Measurements from ENCODE around the gene ELK4.

- TF ChIP-seq FOXM1 (IDR thresholded peaks at IDR 0.05; ENCODE audit: low read depth) (no peak), USF2 (IDR thresholded peaks at IDR 0.05; ENCODE audit: borderline replicate concordance, low read depth, low read length) (no peak), CTCF (IDR thresholded peaks at IDR 0.05) (no peak), ELF1 (IDR thresholded peaks at IDR 0.05) (no peak), EZH2phosphoT487 (IDR thresholded peaks at IDR 0.05; ENCODE audit: borderline replicate concordance, low read depth) (no peak), EP300 (IDR thresholded peaks at IDR 0.05; ENCODE audit: borderline replicate concordance in 1 of 2, low read depth in 1 of 2, low read length in 1 of 2) (no peak), ZBTB33 (IDR thresholded peaks at IDR 0.05; ENCODE audit: borderline replicate concordance, low read depth) (no peak), POLR2AphosphoS5 (IDR thresholded peaks at IDR 0.05; ENCODE audit: low read depth, low read length) (no peak), YY1 (IDR thresholded peaks at IDR 0.05; ENCODE audit: low read depth) (no peak)
Measured at GRCh38 chr1:205676597-205676996, 44.8 kb upstream of the ELK4 start.

All from SK-N-SH (cell line).